HepG2 (cell line): Measurements from ENCODE around the gene ATG5. TPM values are rescaled to one million over a fixed set of nuclear protein-coding genes. Genes with fewer than 3 reads are reported as not detected.

ENCODE experiments used
- ATAC-seq: fragments of 200-7000 bp; cut with Tn5 transposase; 3 replicates; pipeline ENCODE4 v1.9.1; 2020; ENCODE audit warnings: mild to moderate bottlenecking, moderate library complexity
- BruUV-seq: library from RNA; stranded (reverse); fragments of 400-500 nt; replicated peaks from 2 replicates; lab custom pipeline; 2021; lab: Mats Ljungman, UMichigan
- CTCF ChIA-PET: fragments of 300-600 bp; formaldehyde crosslinking; extraction: SDS; loops from one replicate; lab custom pipeline; 2021; ENCODE audit warnings: low total read pairs, inconsistent platforms, low intra/inter-chr PET ratio; lab: Yijun Ruan, JAX
- POLR2A ChIA-PET: fragments of 350-600 bp; sonication (Branson Sonifier 250); formaldehyde crosslinking; loops from one replicate; lab custom pipeline; 2020; ENCODE audit warnings: antibody characterized with exemption, inconsistent platforms; lab: Yijun Ruan, JAX
- DNase-seq: peaks from one replicate; pipeline ENCODE4 v3.0.0-alpha.2; 2015; ENCODE audit warnings: low spot score
- FAIRE-seq: peaks from 3 replicates; lab custom pipeline; 2011; peaks lifted over from hg19 to GRCh38; lab: Jason Lieb, UNC
- H2AFZ ChIP-seq: one replicate; pipeline ENCODE4 v1.6.1; 2011; ENCODE audit warnings: low read length, inconsistent platforms
- H3K27ac ChIP-seq: fragments of 300-600 bp; 3 replicates; pipeline ENCODE4 v1.8.0; 2011; ENCODE audit warnings: mixed run types, mild to moderate bottlenecking, mixed read lengths, low read length, inconsistent platforms; ENCODE audit not compliant: insufficient read depth; ENCODE audit errors: extremely low read length
- H3K27me3 ChIP-seq, 2 experiments: fragments of 200-600 bp in 1 of 2; 2 replicates in 1 of 2; 3 replicates in 1 of 2; pipeline versions ENCODE4 v1.6.0 to v1.8.0; 2011; ENCODE audit warnings: low read length in 2 of 2, mild to moderate bottlenecking in 2 of 2, moderate library complexity in 2 of 2, inconsistent platforms in 1 of 2; ENCODE audit not compliant: insufficient read depth in 2 of 2, control insufficient read depth in 1 of 2
- H3K36me3 ChIP-seq, 2 experiments: fragments of 200-600 bp in 1 of 2; replicated peaks in 1 of 2; 2 replicates in 1 of 2; 3 replicates in 1 of 2; pipeline versions ENCODE4 v1.5.1 to v1.8.0; 2011; ENCODE audit warnings: low read length in 2 of 2, inconsistent platforms in 1 of 2; ENCODE audit not compliant: insufficient read depth in 2 of 2, control insufficient read depth in 1 of 2
- H3K4me1 ChIP-seq: 2 replicates; pipeline ENCODE4 v1.5.1; 2012; ENCODE audit warnings: low read length, inconsistent platforms; ENCODE audit not compliant: insufficient read depth
- H3K4me2 ChIP-seq: 2 replicates; pipeline ENCODE4 v1.6.0; 2011; ENCODE audit warnings: low read depth, low read length, inconsistent platforms
- H3K4me3 ChIP-seq, 3 experiments: fragments of 200-600 bp in 1 of 3; sonication (generic), shearing (Covaris generic) in 1 of 3; replicated peaks in 1 of 3; 2 replicates each; pipeline ENCODE4 v1.5.1; 2011 to 2016; ENCODE audit warnings: low read length in 3 of 3, inconsistent platforms in 2 of 3, low read depth in 2 of 3, mild to moderate bottlenecking in 2 of 3, control low read depth in 1 of 3, mixed read lengths in 1 of 3; ENCODE audit not compliant: insufficient read depth in 1 of 3
- H3K79me2 ChIP-seq: one replicate; pipeline ENCODE4 v1.6.1; 2011; ENCODE audit warnings: low read length, inconsistent platforms; ENCODE audit not compliant: insufficient read depth
- H3K9ac ChIP-seq: 2 replicates; pipeline ENCODE4 v1.6.0; 2011; ENCODE audit warnings: mild to moderate bottlenecking, low read depth, low read length, inconsistent platforms; ENCODE audit not compliant: insufficient read depth
- H3K9me3 ChIP-seq: 2 replicates; pipeline ENCODE4 v1.5.1; 2012; ENCODE audit warnings: mild to moderate bottlenecking, low read length
- H4K20me1 ChIP-seq: 2 replicates; pipeline ENCODE4 v1.6.0; 2011; ENCODE audit warnings: inconsistent platforms, mild to moderate bottlenecking, low read length, moderate library complexity; ENCODE audit not compliant: insufficient read depth
- TBL1XR1 ChIP-seq: fragments of 150-350 bp; IDR thresholded peaks from 2 replicates; pipeline ENCODE4 v1.6.1; 2014; ENCODE audit warnings: borderline replicate concordance, low read length; ENCODE audit not compliant: partially characterized antibody
- TEAD2 ChIP-seq: sonication (generic); formaldehyde crosslinking; IDR thresholded peaks from 2 replicates; pipeline ENCODE4 v1.9.0; 2021; ENCODE audit warnings: missing genetic modification reagents
- XBP1 ChIP-seq: sonication (generic); formaldehyde crosslinking; IDR thresholded peaks from 2 replicates; pipeline ENCODE4 v1.5.0; 2020; ENCODE audit warnings: missing genetic modification reagents
- YEATS2 ChIP-seq: sonication (generic); formaldehyde crosslinking; IDR thresholded peaks from 2 replicates; pipeline ENCODE4 v1.4.0; 2020; ENCODE audit warnings: missing genetic modification reagents, borderline replicate concordance
- ZBTB38 ChIP-seq: sonication (generic); formaldehyde crosslinking; IDR thresholded peaks from 2 replicates; pipeline ENCODE4 v1.5.1; 2020; ENCODE audit warnings: mild to moderate bottlenecking, missing genetic modification reagents
- ZBTB42 ChIP-seq: sonication (generic); formaldehyde crosslinking; IDR thresholded peaks from 2 replicates; pipeline ENCODE4 v1.5.0; 2020; ENCODE audit warnings: mild to moderate bottlenecking, missing genetic modification reagents
- ZNF24 ChIP-seq: fragments of 450-650 bp; IDR thresholded peaks from 2 replicates; pipeline ENCODE4 v1.6.1; 2017; ENCODE audit warnings: antibody characterized with exemption, mild to moderate bottlenecking
- ZNF296 ChIP-seq: sonication (generic); formaldehyde crosslinking; conservative IDR thresholded peaks from 2 replicates; pipeline ENCODE4 v1.5.0; 2020; ENCODE audit warnings: mild to moderate bottlenecking, missing genetic modification reagents
- ZNF367 ChIP-seq: sonication (generic); formaldehyde crosslinking; IDR thresholded peaks from 2 replicates; pipeline ENCODE4 v1.4.0; 2020; ENCODE audit warnings: missing genetic modification reagents, borderline replicate concordance
- ZNF468 ChIP-seq: sonication (generic); formaldehyde crosslinking; IDR thresholded peaks from 2 replicates; pipeline ENCODE4 v1.8.0; 2022; ENCODE audit warnings: mild to moderate bottlenecking, moderate library complexity, missing genetic modification reagents
- ZNF547 ChIP-seq: sonication (generic); formaldehyde crosslinking; IDR thresholded peaks from 2 replicates; pipeline ENCODE4 v1.5.1; 2020; ENCODE audit warnings: mild to moderate bottlenecking, missing genetic modification reagents
- ZNF550 ChIP-seq: sonication (generic); formaldehyde crosslinking; IDR thresholded peaks from 2 replicates; pipeline ENCODE4 v1.4.0; 2020; ENCODE audit warnings: mild to moderate bottlenecking, missing genetic modification reagents, borderline replicate concordance
- ZNF619 ChIP-seq: sonication (generic); formaldehyde crosslinking; IDR thresholded peaks from 2 replicates; pipeline ENCODE4 v1.4.0; 2020; ENCODE audit warnings: mild to moderate bottlenecking, missing genetic modification reagents
- ZNF749 ChIP-seq: sonication (generic); formaldehyde crosslinking; IDR thresholded peaks from 2 replicates; pipeline ENCODE4 v1.8.0; 2022; ENCODE audit warnings: mild to moderate bottlenecking, missing genetic modification reagents, moderate library complexity, borderline replicate concordance
- WGBS: methylation state at CpG from one replicate; pipeline ENCODE4 v1.1.6; 2017; ENCODE audit warnings: low lambda C conversion rate; 5-methylcytosine and 5-hydroxymethylcytosine counted together
- in situ Hi-C: cut with HindIII; loops from 2 replicates; pipeline ENCODE4 v1.10.0; 2017; ENCODE audit warnings: low pct_unique_long_range_greater_than_20kb; ENCODE audit not compliant: extremely low pct_ligation_motif_present
- intact Hi-C: fragments of 100-400 bp; cut with micrococcal nuclease; formaldehyde crosslinking; loops from one replicate; pipeline ENCODE4 v1.10.0; 2022; ENCODE audit not compliant: unreplicated experiment
- polyA plus RNA-seq, 8 experiments: library from polyadenylated mRNA; depleted of rRNA in 3 of 8; stranded (reverse) in 7 of 8; unstranded in 1 of 8; fragments of >200 nt; fragmentation: Illumina TruSeq in 4 of 8; extraction: Trizol in 4 of 8; gene quantifications; 2 replicates each; pipeline versions ENCODE4 v1.2.1 to v1.2.3, GENCODE V29; 2011 to 2016; ENCODE audit warnings: low read depth in 4 of 8, missing spikeins in 1 of 8, mixed read lengths in 1 of 8; ENCODE audit not compliant: insufficient read depth in 1 of 8
- total RNA-seq, 5 experiments: library from RNA; depleted of rRNA; stranded (reverse); fragments of >200 nt; fragmentation: Illumina TruSeq; extraction: Trizol; gene quantifications; 2 replicates each; pipeline ENCODE4 v1.2.3, GENCODE V29; 2016; ENCODE audit warnings: low read depth in 1 of 5
- TF ChIP-seq, protein P1 (sequence below): sonication (generic); formaldehyde crosslinking; IDR thresholded peaks from 2 replicates; pipeline ENCODE4 v1.5.0; 2020; ENCODE audit warnings: mild to moderate bottlenecking, missing genetic modification reagents
- TF ChIP-seq, protein P2 (sequence below): IDR thresholded peaks from 2 replicates; pipeline ENCODE4 v1.6.1; 2016; ENCODE audit warnings: missing genetic modification reagents, missing compliant biosample characterization

The ATG5 gene
- total and polyA plus RNA-seq, 2 of the 13 experiments (the other 11 are each of a cell fraction or from before 2014, with no cell fraction given) = 21.3 to 48.0 TPM

GRCh38 chr6:106372838-106373501 lies 47.4 kb upstream of the ATG5 start:
- H3K9me3 ChIP-seq = no peaks in the 10 kb centered on the region
- intact Hi-C loops = no loop called here
- no peak overlapping the region for H3K9ac ChIP-seq
- ChIA-PET POLR2A (no interaction called here), CTCF (no interaction called here)
- no peak overlapping the region for H2AFZ ChIP-seq
- H3K4me3 ChIP-seq = no peak overlapping the region
- no peak for DNase-seq
- H3K79me2 ChIP-seq = no peaks in the 10 kb centered on the region
- no peak overlapping the region for H3K27ac ChIP-seq
- ATAC-seq = no peak
- BruUV-seq = no TSS peak
- no peak for TF ChIP-seq ZNF550 (CRISPR knock-in tag)
- TF ChIP-seq ZNF749 (CRISPR knock-in tag) = no peak
- no peak for TF ChIP-seq ZNF296 (CRISPR knock-in tag)
- no peak for TF ChIP-seq ZNF24
- TF ChIP-seq ZNF468 = no peak
- TF ChIP-seq TBL1XR1 = no peak
- TF ChIP-seq ZNF619 (CRISPR knock-in tag) = no peak
- TF ChIP-seq XBP1 (CRISPR knock-in tag) = no peak
- TF ChIP-seq ZNF547 (CRISPR knock-in tag) = no peak
- TF ChIP-seq, protein P1, sequence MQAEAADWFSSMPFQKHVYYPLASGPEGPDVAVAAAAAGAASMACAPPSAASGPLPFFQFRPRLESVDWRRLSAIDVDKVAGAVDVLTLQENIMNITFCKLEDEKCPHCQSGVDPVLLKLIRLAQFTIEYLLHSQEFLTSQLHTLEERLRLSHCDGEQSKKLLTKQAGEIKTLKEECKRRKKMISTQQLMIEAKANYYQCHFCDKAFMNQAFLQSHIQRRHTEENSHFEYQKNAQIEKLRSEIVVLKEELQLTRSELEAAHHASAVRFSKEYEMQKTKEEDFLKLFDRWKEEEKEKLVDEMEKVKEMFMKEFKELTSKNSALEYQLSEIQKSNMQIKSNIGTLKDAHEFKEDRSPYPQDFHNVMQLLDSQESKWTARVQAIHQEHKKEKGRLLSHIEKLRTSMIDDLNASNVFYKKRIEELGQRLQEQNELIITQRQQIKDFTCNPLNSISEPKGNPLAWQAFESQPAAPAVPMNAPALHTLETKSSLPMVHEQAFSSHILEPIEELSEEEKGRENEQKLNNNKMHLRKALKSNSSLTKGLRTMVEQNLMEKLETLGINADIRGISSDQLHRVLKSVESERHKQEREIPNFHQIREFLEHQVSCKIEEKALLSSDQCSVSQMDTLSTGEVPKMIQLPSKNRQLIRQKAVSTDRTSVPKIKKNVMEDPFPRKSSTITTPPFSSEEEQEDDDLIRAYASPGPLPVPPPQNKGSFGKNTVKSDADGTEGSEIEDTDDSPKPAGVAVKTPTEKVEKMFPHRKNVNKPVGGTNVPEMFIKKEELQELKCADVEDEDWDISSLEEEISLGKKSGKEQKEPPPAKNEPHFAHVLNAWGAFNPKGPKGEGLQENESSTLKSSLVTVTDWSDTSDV (CRISPR knock-in tag) = no peak
- TF ChIP-seq TEAD2 (CRISPR knock-in tag) = no peak
- no peak for TF ChIP-seq ZBTB42 (CRISPR knock-in tag)
- no peak for TF ChIP-seq ZBTB38 (CRISPR knock-in tag)
- TF ChIP-seq, protein P2, sequence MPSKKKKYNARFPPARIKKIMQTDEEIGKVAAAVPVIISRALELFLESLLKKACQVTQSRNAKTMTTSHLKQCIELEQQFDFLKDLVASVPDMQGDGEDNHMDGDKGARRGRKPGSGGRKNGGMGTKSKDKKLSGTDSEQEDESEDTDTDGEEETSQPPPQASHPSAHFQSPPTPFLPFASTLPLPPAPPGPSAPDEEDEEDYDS (CRISPR knock-in tag) = no peak
- TF ChIP-seq YEATS2 = no peak
- no peak for TF ChIP-seq ZNF367
- no peaks in the 10 kb centered on the region for H4K20me1 ChIP-seq
- 1% methylated on average over 4 of the region's 4 CpGs for WGBS
- no peak for FAIRE-seq
- in situ Hi-C loops = no loop called here
- H3K27me3 ChIP-seq = peaks cover 0 to 7% of the 10 kb centered on the region in 2 experiments; a peak in 1 of 5 replicates
- no peaks in the 10 kb centered on the region for H3K36me3 ChIP-seq
- no peaks in the 10 kb centered on the region for H3K4me1 ChIP-seq
- H3K4me2 ChIP-seq = no peak overlapping the region
